HEK293 (cell line): ENCODE data around the gene NRF1.

Experiments
- CTCF ChIA-PET: fragments of 350-600 bp; formaldehyde crosslinking; extraction: SDS; loops from one replicate; lab custom pipeline; 2021; ENCODE audit warnings: antibody characterized with exemption; lab: Yijun Ruan, JAX
- POLR2A ChIA-PET: fragments of 300-600 bp; formaldehyde crosslinking; extraction: SDS; loops from one replicate; lab custom pipeline; 2020; ENCODE audit warnings: antibody characterized with exemption, inconsistent platforms; lab: Yijun Ruan, JAX
- H3K27ac ChIP-seq: fragments of 200-500 bp; sonication (Bioruptor generic); 2 replicates; pipeline ENCODE4 v1.5.1; 2014; ENCODE audit warnings: low read depth, low read length, control low read depth, inconsistent platforms; ENCODE audit errors: extremely low read depth
- H3K36me3 ChIP-seq, 2 experiments: fragments of 200-500 bp in 1 of 2; sonication (Bioruptor generic) in 1 of 2; 1 replicate in 1 of 2; 2 replicates in 1 of 2; pipeline ENCODE4 v1.5.1; 2014 to 2017; ENCODE audit warnings: inconsistent platforms in 2 of 2, low read length in 2 of 2; ENCODE audit not compliant: control insufficient read depth in 2 of 2, insufficient read depth in 1 of 2
- H3K4me1 ChIP-seq: fragments of 200-500 bp; sonication (Bioruptor generic); 2 replicates; pipeline ENCODE4 v1.5.1; 2014; ENCODE audit warnings: mild to moderate bottlenecking, low read length, inconsistent platforms; ENCODE audit not compliant: control insufficient read depth, insufficient read depth
- H3K4me3 ChIP-seq: 2 replicates; pipeline ENCODE4 v1.5.1; 2011; ENCODE audit warnings: low read depth, mild to moderate bottlenecking, control low read depth, low read length, moderate library complexity
- H3K9me3 ChIP-seq: fragments of 200-500 bp; sonication (Bioruptor generic); 2 replicates; pipeline ENCODE4 v1.5.1; 2014; ENCODE audit warnings: low read depth, low read length, inconsistent platforms; ENCODE audit not compliant: control insufficient read depth, insufficient read depth
- KLF7 ChIP-seq: fragments of 450-650 bp; formaldehyde crosslinking; IDR thresholded peaks from 2 replicates; pipeline ENCODE4 v1.5.1; 2016; ENCODE audit warnings: missing biosample characterization, missing genetic modification characterization, borderline replicate concordance
- PRDM6 ChIP-seq: fragments of 450-650 bp; formaldehyde crosslinking; IDR thresholded peaks from 2 replicates; pipeline ENCODE4 v1.5.1; 2017; ENCODE audit warnings: missing biosample characterization, missing genetic modification characterization
- SP3 ChIP-seq: fragments of 450-650 bp; formaldehyde crosslinking; IDR thresholded peaks from 2 replicates; pipeline ENCODE4 v1.5.1; 2016; ENCODE audit warnings: missing biosample characterization, missing genetic modification characterization
- SP7 ChIP-seq: fragments of 450-650 bp; formaldehyde crosslinking; IDR thresholded peaks from 2 replicates; pipeline ENCODE4 v1.5.1; 2016; ENCODE audit warnings: missing biosample characterization, missing genetic modification characterization
- TCF7L2 ChIP-seq: IDR thresholded peaks from 2 replicates; pipeline ENCODE4 v1.6.1; 2011; ENCODE audit warnings: low read depth, mild to moderate bottlenecking, inconsistent platforms, low read length, moderate library complexity, borderline replicate concordance
- TSHZ1 ChIP-seq: fragments of 450-650 bp; formaldehyde crosslinking; IDR thresholded peaks from 2 replicates; pipeline ENCODE4 v1.5.1; 2016; ENCODE audit warnings: missing biosample characterization, missing genetic modification characterization, borderline replicate concordance
- ZNF221 ChIP-seq: fragments of 450-650 bp; formaldehyde crosslinking; IDR thresholded peaks from 2 replicates; pipeline ENCODE4 v1.5.1; 2017; ENCODE audit warnings: missing biosample characterization, missing genetic modification characterization, borderline replicate concordance
- ZNF324 ChIP-seq: fragments of 450-650 bp; formaldehyde crosslinking; IDR thresholded peaks from 2 replicates; pipeline ENCODE4 v1.5.1; 2016; ENCODE audit warnings: missing biosample characterization, missing genetic modification characterization
- ZNF510 ChIP-seq: fragments of 450-650 bp; formaldehyde crosslinking; IDR thresholded peaks from 2 replicates; pipeline ENCODE4 v1.5.1; 2018; ENCODE audit warnings: mild to moderate bottlenecking, missing genetic modification characterization, missing biosample characterization; ENCODE audit not compliant: insufficient replicate concordance
- ZNF707 ChIP-seq: fragments of 450-650 bp; formaldehyde crosslinking; IDR thresholded peaks from 2 replicates; pipeline ENCODE4 v1.5.1; 2016; ENCODE audit warnings: missing biosample characterization, missing genetic modification characterization
- ZNF747 ChIP-seq: fragments of 450-650 bp; formaldehyde crosslinking; IDR thresholded peaks from 2 replicates; pipeline ENCODE4 v1.5.1; 2016; ENCODE audit warnings: missing biosample characterization, missing genetic modification characterization
- ZNF792 ChIP-seq: fragments of 450-650 bp; formaldehyde crosslinking; IDR thresholded peaks from 2 replicates; pipeline ENCODE4 v1.5.1; 2016; ENCODE audit warnings: missing biosample characterization, missing genetic modification characterization
- ZSCAN16 ChIP-seq: fragments of 450-650 bp; formaldehyde crosslinking; IDR thresholded peaks from 2 replicates; pipeline ENCODE4 v1.5.1; 2016; ENCODE audit warnings: missing biosample characterization, missing genetic modification characterization
- ZSCAN18 ChIP-seq: fragments of 450-650 bp; formaldehyde crosslinking; IDR thresholded peaks from 2 replicates; pipeline ENCODE4 v1.5.1; 2016; ENCODE audit warnings: missing biosample characterization, missing genetic modification characterization
- ZSCAN23 ChIP-seq: fragments of 450-650 bp; formaldehyde crosslinking; IDR thresholded peaks from 2 replicates; pipeline ENCODE4 v1.5.1; 2016; ENCODE audit warnings: missing biosample characterization, missing genetic modification characterization
- ZSCAN4 ChIP-seq: fragments of 450-650 bp; formaldehyde crosslinking; IDR thresholded peaks from 2 replicates; pipeline ENCODE4 v1.5.1; 2017; ENCODE audit warnings: missing biosample characterization, missing genetic modification characterization

The NRF1 gene

GRCh38 chr7:129669901-129670300, 58.4 kb downstream of the NRF1 start:
- Histone ChIP-seq H3K36me3 (peaks cover 6 to 28% of the 10 kb centered on the region in 2 experiments; a peak in 2 of 3 replicates), H3K4me1 (no peaks in the 10 kb centered on the region), H3K27ac (no peak overlapping the region), H3K9me3 (no peaks in the 10 kb centered on the region), H3K4me3 (no peak overlapping the region)
- TF ChIP-seq TSHZ1 (tag by site-specific recombination): no peak
- CTCF ChIA-PET: interaction anchor here (1.0 kb wide), 1 partner anchor 9 kb away, joined by 3 read pairs; no protein-coding TSS in a partner anchor
- POLR2A ChIA-PET: no interaction called here

GRCh38 chr7:129670656-129671055, 59.1 kb downstream of the NRF1 start:
- Histone ChIP-seq H3K27ac (no peak overlapping the region), H3K36me3 (peaks cover 6 to 33% of the 10 kb centered on the region in 2 experiments; a peak in 2 of 3 replicates), H3K4me1 (no peaks in the 10 kb centered on the region), H3K4me3 (no peak overlapping the region), H3K9me3 (no peaks in the 10 kb centered on the region)
- ChIA-PET CTCF (interaction anchor here (1.0 kb wide), 1 partner anchor 10 kb away, joined by 3 read pairs; no protein-coding TSS in a partner anchor), POLR2A (no interaction called here)
- TF ChIP-seq ZNF324 (tag by site-specific recombination): no peak
- no peak for TF ChIP-seq ZNF221 (tag by site-specific recombination)
- no peak for TF ChIP-seq ZSCAN23
- TF ChIP-seq ZSCAN4 (tag by site-specific recombination): no peak
- TF ChIP-seq SP7 (tag by site-specific recombination): no peak
- TF ChIP-seq ZNF707 (tag by site-specific recombination): no peak
- no peak for TF ChIP-seq PRDM6 (tag by site-specific recombination)
- TF ChIP-seq TSHZ1 (tag by site-specific recombination): no peak
- TF ChIP-seq ZSCAN16: no peak
- TF ChIP-seq KLF7 (tag by site-specific recombination): no peak
- TF ChIP-seq ZNF792: no peak
- no peak for TF ChIP-seq ZNF510
- no peak for TF ChIP-seq ZNF747 (tag by site-specific recombination)
- no peak for TF ChIP-seq ZSCAN18 (tag by site-specific recombination)
- no peak for TF ChIP-seq TCF7L2
- no peak for TF ChIP-seq SP3 (tag by site-specific recombination)
